Keratinocyte (primary cell): ENCODE measurements around the gene TSPAN7.

Source experiments
- EZH2 ChIP-seq: IDR thresholded peaks from one replicate; pipeline ENCODE4 v1.6.1; 2012; ENCODE audit warnings: inconsistent platforms, mild to moderate bottlenecking, low read length, moderate library complexity
- TF ChIP-seq, protein P1 (sequence below), 3 experiments: IDR thresholded peaks in 1 of 3; conservative IDR thresholded peaks in 1 of 3; optimal IDR thresholded peaks in 1 of 3; 2 replicates in 2 of 3; 3 replicates in 1 of 3; pipeline versions ENCODE3 to v1.5.1; 2011; ENCODE audit warnings: low read length in 3 of 3, mild to moderate bottlenecking in 3 of 3, moderate library complexity in 2 of 3, control low read depth in 1 of 3, inconsistent platforms in 1 of 3; ENCODE audit not compliant: insufficient read depth in 2 of 3; ENCODE audit errors: extremely low read depth in 1 of 3

DNA sequence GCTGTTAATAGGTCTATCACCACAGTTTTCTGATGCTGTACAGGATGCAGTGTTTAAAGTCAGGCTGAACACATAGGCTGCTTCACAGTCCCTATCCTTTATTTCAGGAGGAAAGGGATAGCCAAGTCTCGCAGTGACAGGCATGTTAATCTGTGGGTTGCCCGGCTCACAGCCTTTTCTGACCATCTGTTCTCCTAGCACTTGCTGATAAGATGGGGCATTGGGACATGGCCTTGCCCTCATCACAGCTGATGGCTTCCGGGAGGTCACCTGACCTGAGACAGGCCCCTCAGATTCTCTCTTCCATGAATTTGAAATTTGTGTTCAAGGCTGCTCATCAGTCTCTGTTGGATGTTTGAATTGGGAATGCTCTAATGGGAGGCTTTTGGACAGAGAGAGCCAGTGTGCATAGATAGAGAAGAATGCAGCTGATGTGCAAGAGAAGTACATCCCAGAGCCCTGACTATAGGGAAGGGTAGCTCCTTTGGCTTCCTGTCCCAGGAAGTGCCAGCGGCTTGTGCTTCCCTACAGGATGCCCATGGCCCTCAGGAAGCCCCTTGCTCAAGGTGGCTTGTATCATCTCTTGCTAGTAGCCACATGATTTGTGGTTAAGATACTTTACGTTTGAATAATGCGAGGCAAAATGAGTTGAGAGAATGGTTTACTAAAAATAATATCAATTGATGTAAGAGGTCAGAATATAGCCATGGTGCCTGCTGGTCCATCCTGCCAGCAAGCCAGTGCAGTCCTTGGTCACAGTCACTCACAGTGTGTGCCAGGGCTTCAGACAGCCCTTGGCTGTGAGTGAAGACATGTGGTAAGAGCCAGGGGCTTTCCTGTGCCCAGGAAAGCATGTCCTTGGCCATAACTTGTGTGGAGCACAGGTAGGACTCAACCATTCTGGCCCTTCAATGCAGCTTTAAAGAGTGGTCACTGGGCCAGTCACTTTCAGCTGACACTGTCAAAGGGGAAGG lies 88.6 kb downstream of the TSPAN7 start:
- TF ChIP-seq, protein P1, sequence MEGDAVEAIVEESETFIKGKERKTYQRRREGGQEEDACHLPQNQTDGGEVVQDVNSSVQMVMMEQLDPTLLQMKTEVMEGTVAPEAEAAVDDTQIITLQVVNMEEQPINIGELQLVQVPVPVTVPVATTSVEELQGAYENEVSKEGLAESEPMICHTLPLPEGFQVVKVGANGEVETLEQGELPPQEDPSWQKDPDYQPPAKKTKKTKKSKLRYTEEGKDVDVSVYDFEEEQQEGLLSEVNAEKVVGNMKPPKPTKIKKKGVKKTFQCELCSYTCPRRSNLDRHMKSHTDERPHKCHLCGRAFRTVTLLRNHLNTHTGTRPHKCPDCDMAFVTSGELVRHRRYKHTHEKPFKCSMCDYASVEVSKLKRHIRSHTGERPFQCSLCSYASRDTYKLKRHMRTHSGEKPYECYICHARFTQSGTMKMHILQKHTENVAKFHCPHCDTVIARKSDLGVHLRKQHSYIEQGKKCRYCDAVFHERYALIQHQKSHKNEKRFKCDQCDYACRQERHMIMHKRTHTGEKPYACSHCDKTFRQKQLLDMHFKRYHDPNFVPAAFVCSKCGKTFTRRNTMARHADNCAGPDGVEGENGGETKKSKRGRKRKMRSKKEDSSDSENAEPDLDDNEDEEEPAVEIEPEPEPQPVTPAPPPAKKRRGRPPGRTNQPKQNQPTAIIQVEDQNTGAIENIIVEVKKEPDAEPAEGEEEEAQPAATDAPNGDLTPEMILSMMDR (optimal IDR thresholded peaks at IDR 0.05 in 1 of 3, IDR thresholded peaks at IDR 0.05 in 1 of 3, conservative IDR thresholded peaks at IDR 0.05 in 1 of 3; ENCODE audit: extremely low read depth in 1 of 3, insufficient read depth in 2 of 3, low read length in 3 of 3): no peak
- no peak for TF ChIP-seq EZH2
